GM19035 (cell line): ENCODE results near the gene PDZD2.

Source experiments
- ATAC-seq: cut with Tn5 transposase; IDR thresholded peaks from one replicate; pipeline ENCODE4 v1.9.1; 2021; ENCODE audit not compliant: unreplicated experiment

Gene PDZD2

DNA sequence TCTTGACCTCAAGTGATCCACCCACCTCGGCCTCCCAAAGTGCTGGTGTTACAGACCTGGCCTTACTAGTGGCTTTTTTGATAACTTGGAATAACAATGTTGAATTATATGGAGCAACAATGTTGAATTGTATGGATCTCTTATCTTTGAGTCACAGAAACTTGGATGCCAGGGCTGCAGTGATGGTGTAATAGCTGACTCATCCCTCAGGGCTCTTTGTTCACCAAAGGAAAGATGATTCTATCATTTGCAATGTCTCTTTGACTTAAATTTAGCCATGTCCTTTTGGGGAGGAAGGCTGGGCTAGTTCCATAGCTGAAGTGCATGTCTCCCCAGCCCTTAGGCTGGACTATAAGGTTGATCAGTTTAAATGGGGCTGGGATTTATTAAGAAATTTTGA lies 172.3 kb downstream of the PDZD2 start:
- no peak for ATAC-seq

DNA sequence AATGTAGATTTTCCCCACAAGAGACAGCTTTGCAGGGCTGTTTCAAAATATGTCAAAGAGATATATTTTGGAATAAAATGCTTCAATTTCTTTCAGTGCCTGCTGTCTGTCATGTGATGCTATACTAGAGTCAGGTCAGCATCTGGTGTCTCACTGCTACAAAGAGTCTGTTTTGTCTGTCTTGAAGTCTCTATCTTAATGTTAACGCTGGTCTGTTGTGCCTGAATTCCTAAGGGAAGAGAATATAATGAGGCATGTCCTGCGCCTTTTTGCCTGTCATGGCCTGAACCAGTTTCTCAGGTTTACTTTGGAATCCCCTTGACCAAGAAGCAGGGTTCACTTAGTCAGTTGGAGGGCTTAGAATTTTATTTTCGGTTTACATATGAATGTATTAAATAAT lies 176.4 kb downstream of the PDZD2 start:
- no peak for ATAC-seq

DNA sequence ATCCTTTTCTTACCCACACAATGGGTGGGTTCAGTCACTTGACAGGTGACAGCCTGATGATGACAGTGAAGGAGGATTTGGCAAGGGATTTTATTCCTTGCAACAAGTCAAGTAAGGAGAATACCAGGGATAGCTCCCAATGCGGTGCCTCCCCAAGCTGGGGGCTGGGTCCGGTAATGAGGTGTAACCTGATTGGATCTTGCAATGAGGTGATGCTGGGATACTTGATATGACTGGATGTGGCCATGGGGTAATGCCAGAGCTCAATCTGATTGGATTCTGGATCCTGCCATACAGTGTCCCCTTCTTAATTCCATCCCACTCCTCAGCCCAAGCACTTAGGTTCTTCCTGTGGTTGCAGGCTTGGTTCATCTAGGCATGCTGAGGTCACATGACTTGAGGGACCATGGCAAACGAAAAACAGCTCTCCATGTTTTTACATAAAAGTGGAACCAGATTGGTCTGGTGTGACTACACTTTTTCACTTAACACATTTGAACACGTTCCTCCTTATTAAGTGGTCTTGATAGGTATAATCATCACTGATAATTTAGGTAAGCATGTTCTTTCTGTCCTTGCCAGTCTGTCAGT lies 181.1 kb downstream of the PDZD2 start:
- ATAC-seq = no peak

DNA sequence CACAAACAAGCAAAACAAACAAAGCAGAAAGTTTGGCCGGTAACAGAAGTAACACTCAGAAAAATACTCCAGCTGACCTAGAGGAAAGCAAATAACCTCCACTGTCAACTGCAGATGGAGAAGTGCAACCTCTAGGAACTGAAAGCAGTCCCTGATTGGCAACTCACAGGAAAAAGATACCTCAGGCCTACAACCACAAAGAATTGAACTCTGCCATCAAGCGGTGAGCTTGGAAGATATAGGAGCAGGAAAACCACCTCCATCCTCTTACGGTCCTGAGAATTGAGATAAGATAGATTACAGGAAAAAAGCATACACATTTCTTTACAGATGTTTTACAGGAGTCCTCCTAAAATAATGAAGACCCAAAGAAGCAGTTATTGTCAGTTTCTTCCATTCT lies 184.5 kb downstream of the PDZD2 start:
- ATAC-seq = no peak

DNA sequence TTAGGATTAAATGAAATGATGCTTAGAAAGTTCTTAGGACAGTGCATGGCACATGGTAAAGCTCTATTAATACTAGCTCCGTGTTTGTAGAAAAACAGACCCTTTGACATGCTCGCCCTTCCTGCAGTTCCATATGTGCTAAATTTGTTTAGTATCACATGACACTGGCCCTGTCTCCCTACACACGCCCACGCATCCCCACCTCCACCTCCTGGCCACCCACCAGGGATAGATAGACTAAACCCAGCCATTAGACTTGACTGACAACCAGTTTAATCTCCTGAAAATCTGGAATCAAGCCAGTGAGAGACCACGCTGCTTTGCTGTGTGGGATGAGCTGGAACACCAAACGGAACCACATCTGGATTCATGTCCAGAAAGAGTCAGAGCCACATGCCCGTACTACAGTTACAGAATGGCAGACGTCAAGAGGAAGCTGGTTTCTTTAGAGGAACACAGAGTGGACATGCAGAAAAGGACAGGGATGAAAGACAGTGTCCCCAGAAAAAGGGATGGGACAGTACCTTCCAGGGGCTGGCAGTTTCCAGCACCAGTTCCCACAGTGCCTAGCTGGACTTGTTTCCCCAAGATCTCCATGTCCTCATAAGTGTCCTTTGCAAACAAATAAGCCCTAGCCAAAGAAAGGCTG lies 186.1 kb downstream of the PDZD2 start:
- no peak for ATAC-seq

DNA sequence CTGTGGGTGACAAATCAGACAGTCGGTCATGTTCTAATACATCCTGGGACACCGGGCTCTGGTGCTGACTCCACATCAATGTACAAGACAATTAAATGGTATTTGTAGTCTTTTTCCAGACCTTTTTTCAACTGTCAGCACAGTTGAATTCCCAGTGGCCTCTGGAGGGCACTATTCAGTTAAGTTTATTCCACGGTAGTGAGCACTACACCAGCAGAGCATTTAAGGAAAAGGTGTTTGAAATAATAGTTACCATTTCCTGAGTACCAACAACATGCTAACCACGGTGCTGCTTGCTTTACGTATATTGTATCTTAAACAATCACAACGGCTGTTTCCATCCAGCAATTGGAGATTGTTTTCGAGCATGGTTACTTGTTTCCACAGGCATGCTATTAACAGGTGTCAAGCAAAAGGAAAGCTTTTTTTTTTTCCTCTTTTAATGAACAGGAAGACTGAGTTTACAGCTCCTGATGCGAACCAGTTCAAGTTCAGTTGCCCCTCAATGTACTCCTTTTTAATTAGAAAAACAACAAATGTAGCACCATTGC lies 186.7 kb downstream of the PDZD2 start:
- no peak for ATAC-seq

DNA sequence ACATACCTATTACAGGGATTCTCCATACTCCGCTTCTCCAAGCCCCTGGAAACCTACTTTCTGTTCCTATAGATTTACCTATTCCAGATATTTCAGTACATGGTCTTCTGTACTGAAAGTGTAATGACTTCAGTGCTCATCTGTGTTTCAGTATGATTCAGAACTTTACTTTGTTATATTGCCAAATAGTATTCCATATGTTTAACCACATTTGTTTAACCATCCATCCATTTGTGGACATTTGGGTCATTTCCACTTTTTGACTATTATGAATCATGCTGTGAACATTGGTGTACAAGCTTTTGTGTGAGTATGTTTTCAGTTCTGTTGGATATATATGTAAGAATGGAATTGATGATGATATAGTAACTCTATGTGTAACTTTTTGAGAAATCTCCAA lies 188.9 kb downstream of the PDZD2 start:
- ATAC-seq = no peak

DNA sequence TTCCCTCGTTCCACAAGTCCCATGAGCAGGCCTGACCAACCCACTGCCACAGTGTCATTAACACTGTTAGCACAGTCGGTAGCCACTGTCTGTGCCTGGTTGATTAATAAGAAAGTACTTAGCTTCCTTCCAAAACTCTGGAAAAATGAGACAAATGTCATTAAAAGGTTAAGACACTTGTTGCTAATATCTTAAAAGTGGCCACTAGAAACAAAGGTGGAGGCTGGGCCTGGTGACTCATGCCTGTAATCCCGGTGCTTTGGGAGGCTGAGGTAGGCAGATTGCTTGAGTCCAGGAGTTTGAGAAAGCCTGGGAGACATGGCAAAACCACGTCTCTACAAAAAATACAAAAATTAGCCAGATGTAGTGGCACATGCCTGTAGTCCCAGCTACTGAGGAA lies 194.0 kb downstream of the PDZD2 start:
- ATAC-seq = no peak

DNA sequence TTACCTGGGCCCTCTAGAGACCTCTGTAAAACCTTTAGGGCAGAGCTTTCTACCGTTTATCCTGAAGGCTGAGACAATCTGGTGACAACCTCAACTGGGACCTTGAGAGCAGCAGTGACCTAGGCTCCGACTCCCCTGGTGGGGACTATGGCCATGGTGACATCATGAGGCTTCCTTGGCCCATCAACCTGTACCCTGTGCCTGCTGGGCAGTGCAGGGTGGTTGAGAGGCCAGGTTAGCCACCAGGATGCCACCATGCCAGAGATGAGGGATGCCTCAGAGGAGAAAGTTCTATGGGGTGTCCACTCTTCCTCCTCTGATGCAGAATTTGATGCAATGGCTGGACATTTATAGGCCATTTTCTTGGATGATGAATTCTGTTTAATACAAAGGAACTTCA lies 194.8 kb downstream of the PDZD2 start:
- ATAC-seq = no peak

DNA sequence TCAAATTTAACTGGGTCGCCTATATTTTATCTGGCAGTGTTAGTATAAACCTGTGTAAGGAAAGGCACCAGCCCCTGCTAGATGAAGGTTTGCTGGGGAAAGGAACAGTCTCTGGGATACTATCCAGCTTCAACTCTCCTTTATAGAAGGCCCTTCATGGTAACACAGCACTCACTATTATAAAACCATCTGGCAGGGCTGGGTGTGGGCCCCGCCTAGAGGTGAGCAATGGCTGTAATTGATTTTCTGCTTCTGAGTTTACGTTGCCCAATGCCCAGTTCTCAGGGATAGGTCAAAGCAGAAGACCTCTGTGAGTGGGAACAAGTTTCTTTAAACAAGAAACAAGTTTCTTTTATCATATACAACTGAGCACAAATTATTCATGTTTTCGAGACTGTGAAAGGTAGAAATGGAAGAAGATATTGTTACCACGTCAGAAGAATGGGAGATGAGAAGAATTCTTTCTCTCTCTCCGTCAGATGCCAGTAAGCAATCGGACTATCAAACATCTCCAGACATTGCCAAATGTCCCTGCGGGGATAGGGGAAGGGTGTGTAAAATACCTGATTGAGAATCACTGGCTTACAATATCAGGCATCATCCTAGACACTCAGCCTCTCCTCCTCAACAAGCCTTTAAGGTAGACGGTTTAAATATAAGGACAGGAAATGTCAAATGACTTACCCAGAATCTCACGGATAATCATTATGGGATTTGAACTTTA lies 205.9 kb downstream of the PDZD2 start:
- no peak for ATAC-seq

DNA sequence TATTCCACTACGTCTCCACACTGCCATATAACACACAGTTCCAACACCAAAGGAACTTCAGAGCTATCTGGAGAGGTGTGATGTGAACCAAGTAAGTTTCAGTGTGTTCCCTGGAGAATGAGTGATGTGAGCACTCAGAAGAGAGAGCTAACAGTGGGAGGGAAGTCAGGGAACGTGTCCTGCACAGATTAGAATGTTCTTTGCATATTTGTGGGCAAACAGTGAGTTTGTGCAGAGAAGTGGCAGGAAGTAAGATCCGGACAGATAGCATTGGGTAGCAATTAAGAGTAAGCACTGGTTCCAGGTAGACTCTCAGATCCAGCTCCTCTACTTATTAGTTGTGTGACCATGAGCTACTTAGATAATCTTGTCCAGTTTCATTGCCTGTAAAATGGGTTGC lies 206.4 kb downstream of the PDZD2 start:
- no peak for ATAC-seq

DNA sequence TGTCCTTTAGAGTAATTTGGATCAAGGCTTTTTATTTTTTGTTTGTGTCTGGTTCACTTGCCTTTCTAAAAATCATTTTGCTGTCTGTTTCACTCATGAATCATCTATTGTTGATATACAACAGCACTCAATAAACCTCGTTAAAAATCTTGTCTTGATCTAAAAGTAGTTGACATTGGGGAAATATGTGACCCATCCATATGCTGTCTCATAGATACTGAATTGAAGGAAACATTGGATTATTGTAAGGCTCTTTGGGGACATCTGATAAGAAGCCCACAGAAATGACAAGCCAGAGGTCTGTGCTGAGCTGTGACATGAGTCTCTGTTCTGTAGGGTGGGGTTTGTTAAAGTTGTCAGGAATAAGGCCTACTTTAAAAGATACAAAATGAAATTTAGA lies 208.0 kb downstream of the PDZD2 start:
- ATAC-seq = no peak

DNA sequence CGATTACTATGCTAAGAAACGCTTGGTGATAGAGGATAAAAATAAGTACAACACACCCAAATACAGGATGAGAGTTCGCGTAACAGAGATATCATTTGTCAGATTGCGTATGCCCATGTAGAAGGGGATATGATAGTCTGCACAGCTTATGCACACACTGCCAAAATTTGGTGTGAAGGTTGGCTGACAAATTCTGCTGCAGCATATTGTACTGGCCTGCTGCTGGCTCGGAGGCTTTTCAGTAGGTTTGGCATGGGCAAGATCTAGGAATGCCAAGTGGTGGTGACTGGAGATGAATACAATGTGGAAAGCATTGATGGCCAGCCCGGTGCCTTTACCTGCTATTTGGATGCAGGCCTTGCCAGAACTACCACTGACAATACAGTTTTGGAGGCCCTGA lies 208.4 kb downstream of the PDZD2 start:
- ATAC-seq = no peak

DNA sequence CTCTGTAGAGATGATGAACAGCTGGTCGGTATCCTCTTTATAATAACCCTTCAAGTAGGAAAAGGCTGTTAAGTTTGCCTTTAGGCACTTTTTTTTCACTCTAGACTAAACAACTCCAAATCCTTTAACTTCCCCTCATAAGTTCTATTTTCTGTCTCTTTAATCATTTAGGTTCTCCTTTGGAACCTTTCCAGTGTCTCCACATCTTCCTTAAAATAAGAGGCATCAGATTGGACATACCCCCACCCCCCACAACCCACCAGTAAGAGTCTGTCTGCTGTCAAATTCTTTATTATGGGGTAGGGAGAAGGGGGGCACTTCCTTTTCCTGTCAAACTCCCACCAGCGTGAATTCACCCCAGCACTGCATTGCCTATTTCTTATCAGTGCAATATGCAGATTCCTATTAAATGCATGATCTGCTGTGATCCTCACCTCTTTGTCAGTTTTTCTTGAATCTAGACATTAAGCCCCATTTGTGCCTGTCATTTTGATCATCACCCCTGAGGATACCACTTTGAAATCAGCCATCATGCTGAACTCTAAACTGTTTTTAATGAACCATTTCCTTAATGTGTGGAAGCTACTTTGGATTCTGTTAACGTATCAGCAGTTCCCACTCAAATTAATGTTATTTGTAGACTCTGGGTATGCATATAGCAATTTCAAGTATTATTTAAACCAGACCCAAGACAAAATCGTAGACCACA lies 212.2 kb downstream of the PDZD2 start:
- ATAC-seq = no peak

DNA sequence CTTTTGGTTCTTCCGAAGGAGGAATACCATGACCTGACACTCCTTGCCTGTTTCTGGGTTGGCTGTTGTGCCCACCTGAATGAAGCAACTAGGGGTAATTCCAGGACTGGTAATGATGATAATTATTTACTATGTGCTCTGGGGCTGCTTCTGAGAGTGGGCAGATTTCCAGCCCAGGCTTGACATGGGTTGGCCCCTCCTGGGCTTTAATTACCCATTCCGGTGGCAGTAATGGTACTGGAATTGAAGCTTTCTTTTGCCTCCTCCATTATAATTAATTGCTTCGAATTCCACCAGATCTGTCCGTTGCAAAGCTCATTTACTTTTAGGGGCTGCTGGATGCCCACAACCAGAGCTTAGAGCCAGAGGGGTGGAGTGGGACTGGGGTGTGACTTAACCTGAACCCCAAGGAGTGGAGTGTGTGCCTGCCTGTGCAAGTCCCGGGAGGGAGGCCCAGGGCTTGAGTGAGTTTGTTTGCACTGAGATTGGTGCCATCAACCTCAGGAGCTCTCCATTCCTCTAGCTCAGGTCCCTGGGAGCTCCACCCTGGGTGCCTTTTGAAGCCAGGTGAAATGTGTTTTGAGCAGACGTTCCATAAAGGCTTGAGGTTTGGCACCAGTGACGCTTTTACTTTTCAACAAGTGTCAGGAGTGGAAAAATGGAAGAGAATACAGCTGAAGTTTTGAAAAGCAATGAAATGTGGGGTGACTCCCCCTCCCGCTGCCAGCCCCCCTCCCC lies 214.6 kb downstream of the PDZD2 start:
- ATAC-seq = no peak

DNA sequence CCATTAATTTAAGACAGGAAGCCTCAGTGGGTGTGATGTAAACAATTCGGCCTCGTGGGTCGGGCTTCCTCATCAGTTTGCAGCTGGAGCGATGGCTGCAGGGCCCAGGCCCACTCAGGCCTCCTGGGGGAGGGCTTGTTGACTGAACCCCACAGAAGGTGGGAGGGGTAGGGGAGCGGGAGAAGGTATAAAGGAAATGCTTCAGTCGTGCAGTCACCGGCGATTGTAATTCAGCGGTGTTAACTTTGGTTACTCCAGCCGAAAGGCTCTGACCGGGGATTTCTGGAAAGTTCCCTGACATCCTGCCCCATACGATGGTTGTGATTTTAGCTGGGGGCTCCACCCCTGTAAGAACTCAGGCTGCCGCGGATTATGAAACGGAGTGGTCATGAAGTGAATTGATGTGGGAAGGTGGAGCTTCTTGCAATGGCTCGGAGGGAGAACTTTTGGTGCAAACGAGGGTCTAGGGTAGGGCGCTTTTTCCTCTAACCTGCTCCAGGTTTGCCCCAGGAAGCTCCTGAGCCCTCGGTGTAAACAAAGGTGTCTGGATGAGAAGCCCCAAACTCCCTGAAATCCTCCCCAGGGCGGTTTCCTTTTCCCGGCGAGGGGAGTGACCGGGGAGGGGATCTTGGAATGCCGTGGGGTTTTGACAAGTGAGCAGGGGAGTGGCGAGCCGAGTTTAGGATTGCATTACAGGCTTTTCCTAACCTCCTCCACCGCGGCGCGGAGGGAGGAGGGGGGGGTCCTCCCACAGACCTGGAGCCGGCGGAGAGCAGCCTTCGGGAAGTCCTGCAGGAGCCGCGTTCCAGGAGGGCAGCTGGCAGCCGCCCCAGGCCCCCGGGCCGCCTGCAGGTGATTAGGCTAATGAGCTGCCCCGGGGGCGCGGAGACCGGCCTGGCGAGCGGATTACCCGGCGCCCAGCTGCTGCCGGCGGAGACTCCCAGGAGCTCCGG lies 215.5 kb downstream of the PDZD2 start:
- ATAC-seq = no peak

DNA sequence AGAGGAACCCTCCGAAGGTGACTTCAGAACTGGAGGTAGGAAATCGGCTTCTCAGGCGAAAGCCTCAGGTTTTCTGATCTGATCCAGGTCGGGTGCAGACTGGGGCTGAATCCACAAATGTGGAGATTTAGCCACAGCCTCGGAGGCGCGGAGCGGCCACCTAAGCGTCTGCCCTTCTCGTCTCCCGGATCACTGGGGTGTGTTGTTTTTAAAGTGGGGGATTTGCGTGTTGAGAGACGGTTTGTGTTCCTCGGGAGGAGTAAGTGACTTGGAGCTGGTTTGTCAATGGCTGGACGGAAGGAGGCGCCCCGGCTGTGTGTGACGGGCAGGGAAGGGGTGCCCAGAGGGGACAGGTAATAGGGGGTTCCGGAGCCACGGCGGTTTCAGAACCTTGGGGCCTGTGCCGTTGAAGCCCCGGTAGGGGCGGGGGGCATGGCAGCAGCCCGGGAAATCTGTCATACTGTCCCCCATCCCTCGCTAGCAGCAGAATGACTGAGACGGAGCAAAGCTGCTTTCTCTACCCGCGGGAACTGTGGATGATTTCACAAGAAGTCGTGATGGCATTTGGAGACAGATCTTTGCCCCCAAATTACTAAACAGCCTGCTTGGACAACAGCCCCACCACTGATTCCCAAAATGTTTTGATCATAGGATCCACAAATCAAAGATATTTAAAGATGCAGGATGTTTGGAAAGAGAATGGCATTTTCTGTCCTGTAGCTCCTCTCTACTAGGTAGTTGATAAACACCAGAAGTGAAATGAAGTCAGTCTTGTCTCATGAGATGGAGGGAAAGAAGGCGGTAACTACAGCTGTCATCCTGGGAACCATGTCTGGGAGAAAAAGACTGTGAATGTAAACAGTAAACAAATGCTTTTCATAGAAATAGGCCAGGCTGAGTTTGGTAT lies 216.5 kb downstream of the PDZD2 start:
- ATAC-seq = no peak

DNA sequence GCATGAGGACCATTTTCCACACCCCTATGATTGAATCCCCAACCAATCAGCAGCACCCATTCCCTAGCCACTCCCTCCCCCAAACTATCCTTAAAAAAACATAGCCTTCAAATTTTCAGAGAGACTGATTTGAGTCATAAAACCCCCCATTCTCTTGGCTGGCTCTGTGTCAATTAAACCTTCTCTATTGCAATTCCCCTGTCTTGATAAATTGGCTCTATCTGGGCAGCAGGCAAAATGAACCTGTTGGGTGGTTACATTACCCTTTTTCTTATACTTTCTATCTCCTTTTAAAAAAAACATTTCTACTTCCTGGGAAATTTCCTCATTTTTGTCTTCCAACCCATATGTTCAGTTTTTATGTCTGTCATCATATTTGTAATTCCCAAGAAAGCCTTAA lies 220.2 kb downstream of the PDZD2 start:
- ATAC-seq = no peak

DNA sequence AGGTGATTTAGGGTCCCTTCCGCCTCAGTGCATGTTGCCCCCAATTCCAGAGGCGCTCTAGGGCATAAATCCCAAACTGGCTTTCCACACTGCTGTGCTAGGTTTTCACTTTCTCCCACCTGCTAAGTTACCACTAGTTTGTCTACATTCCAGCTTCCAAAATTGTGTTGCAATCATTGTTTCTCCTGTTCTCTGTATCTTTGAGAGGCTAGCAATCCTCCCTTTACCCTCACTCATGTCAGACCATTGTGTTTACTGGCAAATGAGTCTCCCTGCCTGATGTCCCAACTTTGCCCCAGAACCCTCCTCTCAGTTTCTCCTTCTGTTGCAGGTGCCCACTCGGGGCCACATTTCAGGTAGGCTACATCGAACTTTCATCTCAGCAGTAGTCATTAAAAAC lies 221.3 kb downstream of the PDZD2 start:
- no peak for ATAC-seq
